Upper lobe of left lung (tissue), 4 donors: Measurements from ENCODE around the gene ZCCHC24.

Experiments
- EP300 ChIP-seq, 4 donors: sonication (generic); formaldehyde crosslinking; IDR thresholded peaks; one replicate each; pipeline ENCODE4 v1.5.1; 2017; ENCODE audit warnings: antibody characterized with exemption in 4 of 4, control low read depth in 2 of 4
- POLR2A ChIP-seq, 4 donors: fragments of 450-650 bp; IDR thresholded peaks; one replicate each; pipeline ENCODE4 v1.5.1; 2016 to 2017; ENCODE audit warnings: antibody characterized with exemption in 4 of 4, mild to moderate bottlenecking in 2 of 4
- POLR2AphosphoS5 ChIP-seq, 2 donors: sonication (generic); formaldehyde crosslinking; IDR thresholded peaks; one replicate each; pipeline ENCODE4 v1.5.1; 2017; ENCODE audit warnings: antibody characterized with exemption in 2 of 2
- TF ChIP-seq, protein P1 (sequence below), 6 experiments: fragments of 450-650 bp in 4 of 6; fragments of 200-600 bp in 2 of 6; sonication (generic) in 2 of 6; IDR thresholded peaks; one replicate each; pipeline ENCODE4 v1.5.1; 2016 to 2019; ENCODE audit warnings: antibody characterized with exemption in 6 of 6

DNA sequence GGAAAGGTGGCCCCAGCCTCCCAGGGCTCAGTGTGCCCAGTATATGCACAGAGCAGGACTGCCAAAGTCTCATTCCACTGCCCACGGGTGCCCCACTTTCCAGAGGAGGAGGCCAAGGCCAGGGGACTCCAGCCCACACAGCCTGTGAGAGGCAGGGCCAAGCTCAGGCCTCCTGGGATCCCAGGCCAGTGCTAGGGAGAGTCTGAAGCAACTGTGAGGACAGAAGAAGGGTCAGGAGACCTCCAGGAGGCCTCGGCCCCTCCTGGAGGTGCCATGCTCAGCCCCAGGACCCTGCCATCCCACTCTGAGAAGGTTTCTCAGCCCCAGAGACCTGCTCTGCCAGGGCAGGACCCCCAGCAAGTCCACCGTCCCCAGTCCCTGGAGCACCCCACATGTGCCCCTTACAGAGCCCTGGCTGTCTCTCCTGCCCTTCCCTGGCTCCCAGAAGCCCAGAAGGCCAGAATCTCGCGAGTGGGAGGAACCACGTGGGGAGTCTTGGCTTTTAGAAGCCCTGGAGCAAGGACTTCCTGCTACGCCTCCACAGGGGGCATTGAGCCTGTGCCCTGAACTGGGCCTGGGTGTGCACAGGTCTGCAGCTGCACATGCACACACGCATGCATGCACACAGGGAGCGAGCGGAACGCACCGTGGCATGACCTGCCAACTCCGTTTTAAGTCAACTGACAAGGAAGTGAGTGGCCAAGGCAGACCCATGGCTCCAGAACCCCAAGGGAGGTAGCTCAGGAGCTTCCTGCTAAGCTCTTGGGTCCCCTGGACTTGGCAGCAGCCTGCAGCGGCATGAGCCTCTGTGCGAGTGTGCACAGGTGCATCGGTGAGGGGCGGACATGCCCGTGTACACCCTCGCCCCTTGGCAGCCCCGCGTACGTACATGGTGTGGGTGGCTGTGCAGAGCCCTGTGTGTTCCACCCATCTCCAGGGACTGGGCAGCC lies 33.6 kb downstream of the ZCCHC24 start:
- TF ChIP-seq, protein P1, sequence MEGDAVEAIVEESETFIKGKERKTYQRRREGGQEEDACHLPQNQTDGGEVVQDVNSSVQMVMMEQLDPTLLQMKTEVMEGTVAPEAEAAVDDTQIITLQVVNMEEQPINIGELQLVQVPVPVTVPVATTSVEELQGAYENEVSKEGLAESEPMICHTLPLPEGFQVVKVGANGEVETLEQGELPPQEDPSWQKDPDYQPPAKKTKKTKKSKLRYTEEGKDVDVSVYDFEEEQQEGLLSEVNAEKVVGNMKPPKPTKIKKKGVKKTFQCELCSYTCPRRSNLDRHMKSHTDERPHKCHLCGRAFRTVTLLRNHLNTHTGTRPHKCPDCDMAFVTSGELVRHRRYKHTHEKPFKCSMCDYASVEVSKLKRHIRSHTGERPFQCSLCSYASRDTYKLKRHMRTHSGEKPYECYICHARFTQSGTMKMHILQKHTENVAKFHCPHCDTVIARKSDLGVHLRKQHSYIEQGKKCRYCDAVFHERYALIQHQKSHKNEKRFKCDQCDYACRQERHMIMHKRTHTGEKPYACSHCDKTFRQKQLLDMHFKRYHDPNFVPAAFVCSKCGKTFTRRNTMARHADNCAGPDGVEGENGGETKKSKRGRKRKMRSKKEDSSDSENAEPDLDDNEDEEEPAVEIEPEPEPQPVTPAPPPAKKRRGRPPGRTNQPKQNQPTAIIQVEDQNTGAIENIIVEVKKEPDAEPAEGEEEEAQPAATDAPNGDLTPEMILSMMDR (IDR thresholded peaks at IDR 0.05), result no peak
- TF ChIP-seq POLR2A (IDR thresholded peaks at IDR 0.05) (no peak), POLR2AphosphoS5 (IDR thresholded peaks at IDR 0.05) (no peak), EP300 (IDR thresholded peaks at IDR 0.05) (no peak)
